Measurements from ENCODE around the gene FILIP1.

Gene FILIP1

DNA sequence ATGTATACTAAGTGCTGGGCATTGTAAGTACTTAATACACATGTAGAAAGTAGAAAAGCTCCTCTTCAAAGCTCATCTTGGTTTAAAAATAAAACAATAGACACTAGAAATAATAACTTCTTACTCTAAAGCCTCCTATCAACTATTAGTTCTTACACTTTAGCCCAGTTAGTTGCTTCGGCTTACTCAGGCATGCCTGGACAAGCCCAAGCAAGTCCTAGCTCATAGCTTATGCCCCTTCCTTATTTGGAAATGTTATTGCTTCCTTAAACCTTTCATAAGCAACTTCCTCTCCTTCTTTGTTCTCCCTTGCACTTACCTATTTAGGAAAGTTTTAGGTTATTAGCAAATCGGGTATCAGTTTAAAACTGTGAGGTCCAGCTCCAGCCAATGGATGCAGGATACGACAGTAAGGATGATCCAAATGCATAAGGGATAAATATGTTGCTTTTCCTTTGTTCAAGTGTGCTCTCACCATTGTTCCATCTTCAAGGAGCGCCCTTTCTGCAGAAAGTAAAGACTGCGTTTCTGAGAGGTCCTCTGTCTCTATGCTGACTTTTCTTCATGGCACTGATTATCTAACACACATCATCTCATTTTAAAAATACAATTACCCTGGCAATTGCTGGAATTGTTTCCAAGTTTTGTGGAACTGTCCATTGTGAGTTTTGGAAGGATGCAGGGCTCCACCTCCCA, 221.3 kb downstream of the FILIP1 start:
- DNase-seq (ENCODE audit: low read depth), result no peak
- in situ Hi-C loops (cut with HindIII; ENCODE audit: low sequenced_read_pairs), result loop anchor here (25.0 kb wide), 1 partner anchor 265 kb away; no protein-coding TSS in a partner anchor
- H3K4me3 ChIP-seq (ENCODE audit: low read depth, low read length), result no peak overlapping the region
- TF ChIP-seq CTCF (IDR thresholded peaks at IDR 0.05; ENCODE audit: low read depth, low read length, missing control alignments), result no peak

- no peak for DNase-seq (ENCODE audit: low read depth)
- no peak for TF ChIP-seq CTCF (IDR thresholded peaks at IDR 0.05; ENCODE audit: low read depth, low read length, missing control alignments)
- in situ Hi-C loops (cut with HindIII; ENCODE audit: low sequenced_read_pairs), result loop anchor here (25.0 kb wide), 1 partner anchor 268 kb away; no protein-coding TSS in a partner anchor
- H3K4me3 ChIP-seq (ENCODE audit: low read depth, low read length), result no peak overlapping the region
Measured at GRCh38 chr6:75268988-75269354, 224.6 kb downstream of the FILIP1 start.

DNA sequence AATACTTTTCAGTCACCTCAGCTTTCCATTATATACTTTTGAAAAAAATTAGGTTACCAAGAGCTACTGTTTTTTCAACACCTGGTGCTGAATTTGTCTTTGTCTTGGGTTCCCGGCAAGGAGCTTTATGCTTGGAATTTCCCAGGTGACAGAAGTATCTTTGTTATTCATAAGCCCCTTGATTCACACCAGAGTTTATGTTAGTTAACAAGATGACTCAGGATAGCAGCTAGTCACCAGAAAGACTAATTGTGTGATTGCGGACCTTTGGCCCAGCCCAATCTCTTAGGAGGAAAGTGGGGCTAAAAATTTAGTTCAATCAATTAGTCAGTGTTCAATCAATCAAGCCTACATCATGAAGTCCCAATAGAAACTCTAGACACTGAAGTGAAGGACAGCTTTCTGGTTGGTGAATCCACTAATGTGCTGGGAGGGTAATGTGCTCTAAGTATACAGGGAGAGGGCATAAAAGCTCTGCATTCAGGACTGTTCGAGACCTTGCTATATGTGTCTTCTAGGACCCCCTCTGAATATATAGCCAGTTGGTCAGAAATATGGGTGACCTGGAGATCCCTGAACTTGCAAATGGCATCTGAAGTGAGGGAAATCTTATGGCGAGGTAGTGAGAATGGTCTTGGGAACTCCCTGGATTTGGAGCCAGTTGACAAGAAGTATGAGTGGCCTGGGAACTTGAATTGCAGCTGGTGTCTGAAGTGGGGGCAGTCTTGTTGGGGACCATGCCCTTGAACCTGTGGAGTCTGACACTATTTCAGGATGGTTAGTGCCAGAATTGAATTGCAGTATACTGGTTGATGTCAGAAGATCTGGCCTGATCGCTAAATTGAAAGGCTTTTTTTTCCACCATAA, 225.2 kb downstream of the FILIP1 start:
- in situ Hi-C loops (cut with HindIII; ENCODE audit: low sequenced_read_pairs), result loop anchor here (25.0 kb wide), 1 partner anchor 269 kb away; no protein-coding TSS in a partner anchor
- TF ChIP-seq CTCF (IDR thresholded peaks at IDR 0.05; ENCODE audit: low read depth, low read length, missing control alignments), result no peak
- H3K4me3 ChIP-seq (ENCODE audit: low read depth, low read length), result no peak overlapping the region
- DNase-seq (ENCODE audit: low read depth), result no peak

GRCh38 chr6:75267461-75267860, 226.1 kb downstream of the FILIP1 start:
- TF ChIP-seq CTCF (IDR thresholded peaks at IDR 0.05; ENCODE audit: low read depth, low read length, missing control alignments), result no peak
- H3K4me3 ChIP-seq (ENCODE audit: low read depth, low read length), result no peak overlapping the region
- no peak for DNase-seq (ENCODE audit: low read depth)
- in situ Hi-C loops (cut with HindIII; ENCODE audit: low sequenced_read_pairs), result loop anchor here (25.0 kb wide), 1 partner anchor 270 kb away; no protein-coding TSS in a partner anchor

DNA sequence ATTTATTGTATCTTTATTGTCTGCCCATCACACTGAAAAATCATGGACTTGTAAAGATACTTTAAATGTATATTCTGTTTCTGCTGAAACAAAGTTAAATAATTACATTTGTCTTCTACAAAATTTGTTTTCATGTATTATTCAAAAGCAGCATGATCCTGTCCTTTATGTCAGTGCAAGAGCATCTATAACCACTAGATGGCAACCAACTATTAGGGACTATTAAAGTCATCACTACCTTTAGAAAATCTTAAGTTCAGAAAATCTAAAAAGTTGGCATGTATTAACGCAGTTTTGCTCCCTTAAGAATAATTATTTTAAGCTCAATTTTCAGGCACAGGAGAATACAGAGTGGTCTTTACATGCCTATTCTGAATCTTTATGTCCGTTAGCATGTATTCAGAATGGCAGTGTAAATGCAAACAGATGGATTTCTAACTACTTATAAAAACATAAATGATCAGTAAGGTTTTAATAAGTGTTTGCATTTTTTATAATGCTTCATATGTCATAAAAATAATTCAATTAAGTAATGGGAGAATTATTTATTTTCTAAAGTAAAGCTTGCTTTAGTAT, 226.8 kb downstream of the FILIP1 start:
- TF ChIP-seq CTCF (IDR thresholded peaks at IDR 0.05; ENCODE audit: low read depth, low read length, missing control alignments), result peak; percentile 68
- in situ Hi-C loops (cut with HindIII; ENCODE audit: low sequenced_read_pairs), result loop anchor here (25.0 kb wide), 1 partner anchor 270 kb away; no protein-coding TSS in a partner anchor
- no peak overlapping the region for H3K4me3 ChIP-seq (ENCODE audit: low read depth, low read length)
- DNase-seq (ENCODE audit: low read depth), result no peak

DNA sequence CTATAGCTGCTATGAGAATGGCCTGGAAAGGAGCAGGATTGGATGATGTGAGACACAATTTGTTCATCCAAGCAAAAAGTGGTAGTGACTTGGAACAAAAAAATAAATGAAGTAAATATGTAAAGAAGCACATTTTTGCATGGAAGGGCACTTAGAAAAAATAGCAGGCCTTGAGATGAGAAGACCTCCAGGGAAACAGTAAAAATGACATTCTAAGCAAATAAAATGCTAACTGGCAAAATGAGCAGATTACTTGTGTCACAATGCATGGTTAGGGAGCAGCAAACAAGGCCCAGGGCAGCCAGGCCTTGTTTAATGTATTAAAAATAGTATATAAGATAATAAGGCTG, 230.2 kb downstream of the FILIP1 start:
- in situ Hi-C loops (cut with HindIII; ENCODE audit: low sequenced_read_pairs), result loop anchor here (25.0 kb wide), 1 partner anchor 274 kb away; no protein-coding TSS in a partner anchor
- no peak for TF ChIP-seq CTCF (IDR thresholded peaks at IDR 0.05; ENCODE audit: low read depth, low read length, missing control alignments)
- no peak overlapping the region for H3K4me3 ChIP-seq (ENCODE audit: low read depth, low read length)
- DNase-seq (ENCODE audit: low read depth), result no peak
